Activated CD4-positive, CD25-positive, alpha-beta regulatory T cell treated with anti-CD3 and anti-CD28 coated beads, Interleukin-2, amount 50 U/mL, for 24 hours (primary cell): ENCODE results near the gene RFPL1.

Experiments used
- ATAC-seq, 2 donors: fragments of 150-1000 bp; cut with Tn5 transposase; one replicate each; pipeline ENCODE4 v1.10.0; 2021; ENCODE audit warnings: mild to moderate bottlenecking in 1 of 2, moderate library complexity in 1 of 2

Gene RFPL1

GRCh38 chr22:29443861-29444792, 5.7 kb downstream of the RFPL1 start:
- no peak for ATAC-seq

GRCh38 chr22:29445508-29445907, 7.1 kb downstream of the RFPL1 start:
- ATAC-seq: no peak

- no peak for ATAC-seq
These were observed 9.5 kb downstream of the RFPL1 start for GRCh38 chr22:29447906-29448305.

GRCh38 chr22:29449296-29449875, 11.0 kb downstream of the RFPL1 start:
- no peak for ATAC-seq

GRCh38 chr22:29450222-29450621, 11.8 kb downstream of the RFPL1 start:
- ATAC-seq: no peak

GRCh38 chr22:29451863-29452262, 13.5 kb downstream of the RFPL1 start:
- no peak for ATAC-seq

GRCh38 chr22:29454276-29454675, 15.9 kb downstream of the RFPL1 start:
- ATAC-seq: no peak

- no peak for ATAC-seq
These were observed 17.9 kb downstream of the RFPL1 start for GRCh38 chr22:29456211-29456671.

GRCh38 chr22:29457730-29458129, 19.3 kb downstream of the RFPL1 start:
- peak; percentile 41 to 48 for ATAC-seq

GRCh38 chr22:29458551-29458950, 20.2 kb downstream of the RFPL1 start:
- ATAC-seq: no peak

- no peak for ATAC-seq
These were observed 21.4 kb downstream of the RFPL1 start for GRCh38 chr22:29459773-29460172.

GRCh38 chr22:29461263-29461662, 22.9 kb downstream of the RFPL1 start:
- no peak for ATAC-seq

- no peak for ATAC-seq
These were observed 25.2 kb downstream of the RFPL1 start for GRCh38 chr22:29463629-29464028.

- ATAC-seq: no peak
These were observed 26.2 kb downstream of the RFPL1 start for GRCh38 chr22:29464581-29464980.

GRCh38 chr22:29469755-29470154, 31.4 kb downstream of the RFPL1 start:
- ATAC-seq: no peak

GRCh38 chr22:29470159-29470855, 31.9 kb downstream of the RFPL1 start:
- ATAC-seq: peak; percentile 58 to 84

GRCh38 chr22:29473001-29473400, 34.6 kb downstream of the RFPL1 start:
- ATAC-seq: no peak

- ATAC-seq: peak in 1 of 2 donors; percentile 41
These were observed 37.2 kb downstream of the RFPL1 start for GRCh38 chr22:29475550-29475949.

GRCh38 chr22:29476116-29476515, 37.7 kb downstream of the RFPL1 start:
- no peak for ATAC-seq

- no peak for ATAC-seq
These were observed 39.4 kb downstream of the RFPL1 start for GRCh38 chr22:29477723-29478318.

- no peak for ATAC-seq
These were observed 40.2 kb downstream of the RFPL1 start for GRCh38 chr22:29478326-29479276.
